Measurements from ENCODE around the gene CLDN11.

CLDN11 gene

GRCh38 chr3:170428095-170428494 lies 9.4 kb downstream of the CLDN11 start:
- no peak for DNase-seq

- DNase-seq = no peak
Measured at GRCh38 chr3:170429050-170429449, 10.4 kb downstream of the CLDN11 start.

GRCh38 chr3:170431054-170431453 lies 12.4 kb downstream of the CLDN11 start:
- no peak for DNase-seq

GRCh38 chr3:170432416-170432815 lies 13.7 kb downstream of the CLDN11 start:
- no peak for DNase-seq

GRCh38 chr3:170436697-170437096 lies 18.0 kb downstream of the CLDN11 start:
- DNase-seq = no peak

- DNase-seq = no peak
Measured at GRCh38 chr3:170437176-170437575, 18.5 kb downstream of the CLDN11 start.

GRCh38 chr3:170437696-170438407 lies 19.2 kb downstream of the CLDN11 start:
- no peak for DNase-seq

GRCh38 chr3:170438836-170439235 lies 20.2 kb downstream of the CLDN11 start:
- no peak for DNase-seq

- DNase-seq = no peak
Measured at GRCh38 chr3:170440344-170440743, 21.7 kb downstream of the CLDN11 start.

- DNase-seq = no peak
Measured at GRCh38 chr3:170441412-170441811, 22.7 kb downstream of the CLDN11 start.

GRCh38 chr3:170442947-170443346 lies 24.3 kb downstream of the CLDN11 start:
- DNase-seq = no peak

- DNase-seq = no peak
Measured at GRCh38 chr3:170443457-170443856, 24.8 kb downstream of the CLDN11 start.

- DNase-seq = no peak
Measured at GRCh38 chr3:170448584-170448983, 29.9 kb downstream of the CLDN11 start.

- DNase-seq = no peak
Measured at GRCh38 chr3:170450039-170450438, 31.4 kb downstream of the CLDN11 start.

- DNase-seq = no peak
Measured at GRCh38 chr3:170454509-170454908, 35.8 kb downstream of the CLDN11 start.

- no peak for DNase-seq
Measured at GRCh38 chr3:170458285-170458684, 39.6 kb downstream of the CLDN11 start.

- no peak for DNase-seq
Measured at GRCh38 chr3:170463011-170463410, 44.3 kb downstream of the CLDN11 start.

- no peak for DNase-seq
Measured at GRCh38 chr3:170465955-170466354, 47.3 kb downstream of the CLDN11 start.

- no peak for DNase-seq
Measured at GRCh38 chr3:170467007-170467406, 48.3 kb downstream of the CLDN11 start.

- no peak for DNase-seq
Measured at GRCh38 chr3:170467571-170468147, 49.0 kb downstream of the CLDN11 start.

- DNase-seq = no peak
Measured at GRCh38 chr3:170469151-170470062, 50.7 kb downstream of the CLDN11 start.

GRCh38 chr3:170470063-170471016 lies 51.7 kb downstream of the CLDN11 start:
- DNase-seq = no peak

GRCh38 chr3:170471149-170471548 lies 52.5 kb downstream of the CLDN11 start:
- no peak for DNase-seq
